HG03103 (cell line): ENCODE measurements around the gene MPEG1.

ENCODE experiments used
- ATAC-seq: cut with Tn5 transposase; IDR thresholded peaks from one replicate; pipeline ENCODE4 v1.9.1; 2021; ENCODE audit warnings: low read depth; ENCODE audit not compliant: unreplicated experiment

MPEG1 gene

DNA sequence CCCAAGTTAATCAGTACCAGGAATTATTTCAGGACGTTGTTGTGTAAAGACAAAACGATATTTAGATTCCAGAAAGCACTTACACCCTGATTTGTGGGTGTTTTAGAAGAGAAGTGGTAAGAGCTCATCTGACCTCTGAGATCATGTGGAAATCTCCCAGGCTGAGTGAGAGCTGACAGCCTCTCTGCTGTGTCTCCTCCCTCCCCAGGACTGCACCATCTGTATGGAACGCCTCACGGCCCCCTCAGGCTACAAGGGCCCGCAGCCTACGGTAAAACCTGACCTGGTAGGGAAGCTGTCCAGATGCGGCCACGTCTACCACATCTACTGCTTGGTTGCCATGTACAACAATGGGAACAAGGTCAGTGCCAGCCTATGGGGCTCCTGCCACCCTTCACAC is 20.8 kb downstream of the MPEG1 start:
- ATAC-seq = no peak

DNA sequence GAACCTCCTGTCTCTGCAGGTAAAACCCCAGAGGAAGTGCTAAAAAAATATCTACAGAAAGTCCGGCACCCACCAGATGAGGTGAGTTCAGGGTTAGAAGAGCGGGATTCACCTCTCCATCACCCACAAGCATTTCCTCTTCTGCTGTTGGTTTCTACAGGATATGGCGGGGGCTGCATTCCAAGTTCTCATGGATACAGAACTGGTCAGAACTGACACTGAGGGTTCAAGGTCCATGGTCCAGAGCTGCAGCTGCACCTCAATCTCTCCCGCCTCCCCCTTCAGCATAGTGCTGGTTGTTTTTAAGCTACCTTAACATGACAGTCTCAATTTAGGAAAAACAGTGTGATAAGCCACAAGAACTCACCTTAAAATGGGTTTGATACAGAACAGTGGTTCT is 21.6 kb downstream of the MPEG1 start:
- no peak for ATAC-seq

DNA sequence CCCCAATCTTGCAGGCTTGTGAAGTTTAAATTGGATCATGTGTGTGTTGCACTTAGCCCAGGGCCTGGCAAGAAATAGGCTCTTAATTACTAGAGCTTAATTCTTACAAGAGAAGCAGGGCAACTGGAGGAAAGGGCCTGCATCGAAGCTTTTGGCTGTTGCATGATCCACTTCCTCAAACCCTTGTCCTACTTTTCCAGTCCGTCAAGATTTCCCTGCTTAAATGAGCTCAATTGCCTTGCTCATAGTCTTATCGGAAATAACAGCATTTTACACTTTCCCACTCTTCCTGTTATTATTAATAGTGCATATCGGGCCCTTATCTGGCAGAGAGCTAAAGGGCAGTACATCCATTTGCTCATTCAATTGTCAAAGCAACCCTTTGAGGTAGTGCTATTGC is 22.7 kb downstream of the MPEG1 start:
- ATAC-seq = no peak

GRCh38 chr11:59188954-59189353 is 23.8 kb downstream of the MPEG1 start:
- no peak for ATAC-seq

DNA sequence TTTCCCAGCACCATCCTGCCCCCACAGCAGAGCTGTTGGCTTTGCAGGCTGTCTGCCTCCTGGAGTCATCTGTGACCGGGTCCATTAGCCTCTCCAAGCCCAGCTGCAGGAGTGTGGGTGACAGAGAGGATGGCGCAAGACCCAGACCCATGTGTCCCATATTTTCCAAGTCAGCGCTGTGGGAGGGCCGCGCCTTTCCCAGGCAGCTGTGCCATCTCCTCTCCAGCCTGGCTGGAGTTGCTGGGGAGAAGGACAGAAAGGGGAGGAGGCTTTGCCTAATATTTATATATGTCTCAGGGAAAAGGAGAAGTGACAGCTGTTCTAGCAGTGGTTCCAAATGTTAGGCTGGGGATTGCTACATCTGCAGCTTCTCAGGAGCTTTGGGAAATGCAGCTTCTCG is 25.1 kb downstream of the MPEG1 start:
- ATAC-seq = no peak

DNA sequence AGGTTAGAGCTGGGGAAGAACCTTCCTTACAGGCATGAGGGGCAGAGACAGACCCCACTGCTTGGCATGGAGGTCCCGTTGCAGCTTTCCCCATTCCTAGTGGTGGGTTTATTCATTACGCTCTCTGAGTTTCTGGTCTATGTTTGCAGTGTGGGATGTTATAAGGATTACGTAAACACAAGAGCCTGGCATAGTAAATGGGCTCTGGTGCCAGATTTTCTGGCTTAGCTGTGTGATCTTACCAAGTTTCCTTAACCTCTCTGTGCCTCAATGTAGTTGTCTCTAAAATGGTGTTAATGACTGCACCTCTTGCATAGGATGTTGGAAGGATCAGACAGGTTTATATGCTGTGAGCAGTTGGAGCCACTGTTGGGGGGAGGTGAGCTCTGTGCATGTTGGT is 25.7 kb downstream of the MPEG1 start:
- no peak for ATAC-seq

DNA sequence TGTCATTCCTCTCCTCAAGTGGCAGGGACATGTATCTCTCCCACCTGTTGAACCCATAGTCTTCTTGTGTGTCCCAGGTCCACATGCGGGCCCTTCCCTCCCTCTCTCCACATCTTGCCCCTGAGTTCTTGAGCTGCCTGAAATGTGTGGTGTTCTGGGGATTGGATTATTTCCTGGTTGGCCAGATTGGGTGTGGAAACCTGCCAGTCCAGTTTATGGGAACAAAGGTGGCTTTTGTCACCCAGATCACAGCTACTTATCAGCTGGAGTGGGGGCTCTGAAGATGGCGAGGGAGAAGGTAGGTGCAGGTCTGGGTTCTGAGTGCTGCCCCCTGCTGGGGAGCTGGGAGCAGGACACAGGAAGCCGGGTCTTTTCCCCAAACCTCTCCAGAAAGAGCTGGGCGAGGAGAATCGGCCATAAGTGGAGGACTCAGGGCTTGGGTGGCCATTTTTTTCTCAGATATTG is 26.6 kb downstream of the MPEG1 start:
- no peak for ATAC-seq

- ATAC-seq = no peak
These were observed 27.3 kb downstream of the MPEG1 start for GRCh38 chr11:59185386-59185945.

- no peak for ATAC-seq
These were observed 27.9 kb downstream of the MPEG1 start for GRCh38 chr11:59184691-59185339.

- ATAC-seq = no peak
These were observed 29.0 kb downstream of the MPEG1 start for GRCh38 chr11:59183771-59184170.

DNA sequence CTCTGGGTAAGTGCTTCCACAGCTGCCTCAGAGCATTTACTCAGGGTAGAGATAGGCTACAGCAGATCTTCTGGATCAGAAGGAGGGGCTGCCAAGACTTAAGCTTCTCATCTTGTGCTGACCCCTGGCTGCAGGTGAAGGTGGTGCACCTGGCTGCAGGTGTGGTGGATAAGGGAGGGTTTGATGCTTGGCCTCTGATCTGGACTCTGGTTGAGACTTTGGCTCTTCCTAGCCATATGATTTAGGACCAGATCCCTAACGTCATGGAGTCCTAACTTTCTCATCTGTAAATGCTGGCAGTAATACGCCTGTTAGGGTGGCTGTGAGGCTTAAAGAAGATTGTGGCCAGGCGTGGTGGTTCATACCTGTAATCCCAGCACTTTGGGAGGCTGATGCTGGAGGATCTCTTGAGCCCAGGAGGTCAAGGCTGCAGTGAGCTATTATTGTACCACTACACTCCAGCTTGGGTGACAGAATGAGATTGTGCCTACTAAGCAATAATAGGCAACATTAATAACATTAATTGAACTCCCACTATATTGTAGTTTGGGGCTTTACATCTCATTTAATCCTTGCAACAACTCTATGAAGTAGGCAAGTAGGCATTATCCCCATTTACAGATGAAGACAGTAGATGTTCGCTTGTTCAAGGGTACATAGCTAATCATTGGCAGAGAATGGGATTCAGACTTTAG is 30.1 kb downstream of the MPEG1 start:
- no peak for ATAC-seq

DNA sequence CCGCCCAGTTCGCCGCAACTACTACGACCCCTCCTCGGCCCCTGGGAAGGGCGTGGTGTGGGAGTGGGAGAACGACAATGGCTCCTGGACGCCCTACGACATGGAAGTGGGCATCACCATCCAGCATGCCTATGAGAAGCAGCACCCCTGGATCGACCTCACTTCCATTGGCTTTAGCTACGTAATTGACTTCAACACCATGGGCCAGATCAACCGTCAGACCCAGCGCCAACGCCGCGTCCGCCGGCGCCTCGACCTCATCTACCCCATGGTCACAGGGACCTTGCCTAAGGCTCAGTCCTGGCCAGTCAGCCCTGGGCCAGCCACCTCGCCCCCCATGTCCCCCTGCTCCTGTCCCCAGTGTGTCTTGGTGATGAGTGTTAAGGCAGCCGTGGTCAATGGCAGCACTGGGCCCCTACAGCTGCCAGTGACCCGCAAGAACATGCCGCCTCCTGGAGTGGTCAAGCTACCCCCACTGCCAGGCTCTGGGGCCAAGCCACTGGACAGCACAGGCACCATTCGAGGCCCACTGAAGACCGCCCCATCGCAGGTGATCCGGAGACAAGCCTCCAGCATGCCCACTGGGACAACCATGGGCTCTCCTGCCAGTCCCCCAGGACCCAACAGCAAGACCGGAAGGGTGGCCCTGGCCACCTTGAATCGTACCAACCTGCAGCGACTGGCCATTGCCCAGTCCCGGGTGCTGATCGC is 30.8 kb downstream of the MPEG1 start:
- no peak for ATAC-seq

DNA sequence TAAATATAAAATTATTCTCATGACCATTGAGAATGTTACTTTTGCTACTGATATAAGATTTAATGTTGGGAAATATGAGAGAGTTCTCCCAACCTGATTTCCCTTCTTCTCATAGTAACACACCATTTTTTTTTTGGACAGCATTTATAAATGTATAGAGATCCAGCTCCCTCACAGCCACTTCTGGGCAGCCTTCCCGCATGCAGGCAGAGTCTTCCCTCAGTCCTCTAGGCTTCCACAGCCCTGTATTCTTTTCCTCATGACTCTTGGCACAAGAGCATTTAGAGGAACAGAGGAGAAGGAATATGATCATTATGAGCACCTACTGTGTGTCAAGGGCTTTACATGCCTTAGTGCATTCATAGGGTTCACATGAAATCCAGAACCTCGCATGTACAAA is 31.8 kb downstream of the MPEG1 start:
- ATAC-seq = no peak

DNA sequence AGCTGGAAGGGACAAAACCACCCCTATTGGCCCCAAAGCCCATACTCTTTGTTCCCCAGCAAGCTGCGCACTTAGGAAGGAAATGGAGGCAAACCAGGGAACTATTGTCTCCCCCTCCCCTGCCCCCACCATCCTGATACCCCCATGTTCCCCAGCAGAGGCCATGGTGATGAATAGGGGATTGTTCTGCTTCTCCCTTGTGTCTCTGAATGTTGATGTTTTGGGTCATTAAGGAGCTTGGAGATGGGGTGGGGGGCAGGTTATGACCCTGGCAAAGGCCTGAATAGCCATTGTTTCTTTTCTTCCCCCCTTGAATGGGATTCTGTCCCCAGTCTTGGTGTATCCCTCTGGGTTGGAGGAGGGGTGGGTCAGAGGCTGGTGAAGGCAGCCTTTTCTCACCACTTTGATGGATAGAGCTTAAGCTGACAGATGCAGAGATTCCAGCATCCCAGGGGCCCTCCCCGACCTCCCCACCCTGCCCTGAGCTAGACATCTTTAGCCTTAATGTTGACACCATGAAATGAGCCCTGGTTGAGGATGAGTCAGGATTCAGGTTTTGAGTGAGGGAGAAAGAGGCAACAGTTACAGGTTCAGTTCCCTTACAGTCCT is 32.5 kb downstream of the MPEG1 start:
- ATAC-seq = no peak

- no peak for ATAC-seq
These were observed 33.6 kb downstream of the MPEG1 start for GRCh38 chr11:59179121-59179520.

DNA sequence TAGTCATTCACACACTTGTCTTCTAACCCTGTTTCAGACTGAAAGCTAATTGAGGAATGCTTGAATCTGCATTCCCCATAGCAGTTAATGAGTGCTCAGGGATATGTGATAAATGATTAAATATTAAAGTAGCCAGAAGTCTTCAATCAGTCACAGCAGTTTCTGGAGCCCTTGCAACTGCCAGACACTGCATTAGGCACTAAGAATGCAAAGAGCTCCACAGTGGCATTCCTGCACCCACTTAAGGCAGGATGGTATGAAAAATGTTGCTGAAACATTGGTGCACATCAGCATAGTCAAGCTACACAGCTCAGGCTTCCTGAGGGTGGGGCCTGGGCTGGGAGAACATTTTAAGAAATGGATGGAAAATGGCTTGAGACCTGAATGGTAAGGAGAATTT is 34.3 kb downstream of the MPEG1 start:
- no peak for ATAC-seq

GRCh38 chr11:59176330-59176729 is 36.4 kb downstream of the MPEG1 start:
- no peak for ATAC-seq

GRCh38 chr11:59175091-59175501 is 37.6 kb downstream of the MPEG1 start:
- ATAC-seq = no peak

DNA sequence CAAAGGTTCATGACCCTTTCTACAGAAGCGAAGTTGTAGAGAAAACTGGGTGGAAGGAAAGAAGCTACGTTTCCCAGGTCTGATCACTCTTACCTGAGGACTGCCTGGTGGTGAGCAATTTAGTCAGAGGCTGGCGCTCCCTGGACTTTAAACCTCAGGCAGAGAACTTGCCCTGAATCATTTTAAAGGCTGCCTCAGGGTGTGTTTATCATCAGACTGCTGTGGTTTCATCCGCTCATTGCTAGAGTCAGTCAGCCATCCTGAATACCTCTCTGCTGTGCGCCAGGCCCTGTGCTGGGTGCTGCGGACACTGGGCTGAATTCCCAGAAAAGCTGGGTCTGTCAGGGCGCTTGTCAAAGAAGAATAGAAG is 38.1 kb downstream of the MPEG1 start:
- ATAC-seq = no peak

- ATAC-seq = no peak
These were observed 38.6 kb downstream of the MPEG1 start for GRCh38 chr11:59173964-59174663.
